Activated naive CD8-positive, alpha-beta T cell treated with anti-CD3 and anti-CD28 coated beads, Interleukin-2, amount 50 U/mL, for 16 hours (primary cell): ENCODE results near the gene FLCN.

Experiments used
- DNase-seq: peaks from one replicate; pipeline ENCODE4 v3.0.0-alpha.2; 2020; ENCODE audit warnings: low read depth, low spot score

FLCN gene

GRCh38 chr17:17167356-17167755, 69.6 kb downstream of the FLCN start:
- no peak for DNase-seq

- no peak for DNase-seq
Measured at GRCh38 chr17:17166446-17166845, 70.5 kb downstream of the FLCN start.

- DNase-seq = no peak
Measured at GRCh38 chr17:17165666-17166308, 71.2 kb downstream of the FLCN start.

- DNase-seq = no peak
Measured at GRCh38 chr17:17164676-17165075, 72.3 kb downstream of the FLCN start.

- DNase-seq = no peak
Measured at GRCh38 chr17:17164156-17164555, 72.8 kb downstream of the FLCN start.
